Panc1 (cell line): ENCODE data around the gene SMYD2.

Experiments used
- CTCF ChIP-seq: fragments of 450-650 bp; IDR thresholded peaks from 2 replicates; pipeline ENCODE4 v1.5.1; 2017; ENCODE audit warnings: mild to moderate bottlenecking
- POLR2AphosphoS5 ChIP-seq: IDR thresholded peaks from 2 replicates; pipeline ENCODE4 v1.6.1; 2012; ENCODE audit warnings: mild to moderate bottlenecking, low read depth, low read length, moderate library complexity
- SIN3A ChIP-seq: IDR thresholded peaks from 2 replicates; pipeline ENCODE4 v1.6.1; 2012; ENCODE audit warnings: low read depth, mild to moderate bottlenecking, low read length, moderate library complexity, borderline replicate concordance; ENCODE audit not compliant: insufficient read depth
- TCF7L2 ChIP-seq: IDR thresholded peaks from 2 replicates; pipeline ENCODE4 v1.6.1; 2011; ENCODE audit warnings: mild to moderate bottlenecking, low read depth, low read length, inconsistent platforms

- no peak for TF ChIP-seq CTCF
- TF ChIP-seq TCF7L2, result no peak
- TF ChIP-seq POLR2AphosphoS5, result no peak
- no peak for TF ChIP-seq SIN3A
Observed at GRCh38 chr1:214372092-214372491, 91.1 kb downstream of the SMYD2 start.
